Measurements from ENCODE around the gene SEMA3C. TPM values are rescaled to one million over a fixed set of nuclear protein-coding genes. Genes with fewer than 3 reads are reported as not detected.

Gene SEMA3C
- total and polyA plus RNA-seq, 2 experiments from 2014 or later: 15.5 to 53.5 TPM

GRCh38 chr7:80957226-80957777 is 38.5 kb upstream of the SEMA3C start:
- H3K4me1 ChIP-seq (ENCODE audit: low read depth): peaks cover 4% of the 10 kb centered on the region
- no peaks in the 10 kb centered on the region for H3K36me3 ChIP-seq
- DNase-seq (ENCODE audit: low read depth in 1 of 2, low spot score in 1 of 2): no peak
- H3K9me3 ChIP-seq (ENCODE audit: low read depth): no peaks in the 10 kb centered on the region
- H3K27me3 ChIP-seq: no peaks in the 10 kb centered on the region
- H3K4me3 ChIP-seq: no peak overlapping the region
- H3K27ac ChIP-seq: no peak overlapping the region
- TF ChIP-seq CTCF (IDR thresholded peaks at IDR 0.05; ENCODE audit: low read depth, low read length): no peak

- DNase-seq (ENCODE audit: low read depth in 1 of 2, low spot score in 1 of 2): no peak
- TF ChIP-seq CTCF (IDR thresholded peaks at IDR 0.05; ENCODE audit: low read depth, low read length): no peak
- Histone ChIP-seq H3K27me3 (no peaks in the 10 kb centered on the region), H3K4me3 (no peak overlapping the region), H3K27ac (no peak overlapping the region), H3K36me3 (no peaks in the 10 kb centered on the region), H3K4me1 (ENCODE audit: low read depth) (peaks cover 19% of the 10 kb centered on the region), H3K9me3 (ENCODE audit: low read depth) (no peaks in the 10 kb centered on the region)
These were observed 35.3 kb upstream of the SEMA3C start for GRCh38 chr7:80954191-80954590.

GRCh38 chr7:80950550-80950967 is 31.7 kb upstream of the SEMA3C start:
- no peak for TF ChIP-seq CTCF (IDR thresholded peaks at IDR 0.05; ENCODE audit: low read depth, low read length)
- H3K36me3 ChIP-seq: no peaks in the 10 kb centered on the region
- peak; percentile 48 to 76 for DNase-seq (ENCODE audit: low read depth in 1 of 2, low spot score in 1 of 2)
- peaks cover 22% of the 10 kb centered on the region for H3K4me1 ChIP-seq (ENCODE audit: low read depth)
- no peaks in the 10 kb centered on the region for H3K9me3 ChIP-seq (ENCODE audit: low read depth)
- H3K27me3 ChIP-seq: no peaks in the 10 kb centered on the region
- H3K27ac ChIP-seq: peak overlapping the region; percentile 87
- H3K4me3 ChIP-seq: no peak overlapping the region

- TF ChIP-seq CTCF (IDR thresholded peaks at IDR 0.05; ENCODE audit: low read depth, low read length): no peak
- H3K4me3 ChIP-seq: no peak overlapping the region
- H3K27ac ChIP-seq: peak overlapping the region; percentile 87
- H3K27me3 ChIP-seq: no peaks in the 10 kb centered on the region
- H3K36me3 ChIP-seq: no peaks in the 10 kb centered on the region
- H3K4me1 ChIP-seq (ENCODE audit: low read depth): peaks cover 22% of the 10 kb centered on the region
- DNase-seq (ENCODE audit: low read depth in 1 of 2, low spot score in 1 of 2): no peak
- H3K9me3 ChIP-seq (ENCODE audit: low read depth): no peaks in the 10 kb centered on the region
These were observed 30.6 kb upstream of the SEMA3C start for GRCh38 chr7:80949449-80949848.

GRCh38 chr7:80946858-80947257 is 28.0 kb upstream of the SEMA3C start:
- no peak for TF ChIP-seq CTCF (IDR thresholded peaks at IDR 0.05; ENCODE audit: low read depth, low read length)
- H3K9me3 ChIP-seq (ENCODE audit: low read depth): no peaks in the 10 kb centered on the region
- H3K36me3 ChIP-seq: no peaks in the 10 kb centered on the region
- no peak for DNase-seq (ENCODE audit: low read depth in 1 of 2, low spot score in 1 of 2)
- H3K4me3 ChIP-seq: no peak overlapping the region
- no peaks in the 10 kb centered on the region for H3K27me3 ChIP-seq
- H3K4me1 ChIP-seq (ENCODE audit: low read depth): peaks cover 28% of the 10 kb centered on the region
- no peak overlapping the region for H3K27ac ChIP-seq
